NCI-H82 treated with DMSO at 0.1 percent for 48 hours (cell line): ENCODE results near the gene CLRN1.

ENCODE experiments used
- DNase-seq: peaks from one replicate; lab custom pipeline; 2025; ENCODE audit not compliant: unreplicated experiment; lab: John Stamatoyannopoulos, UW

Gene CLRN1

GRCh38 chr3:150978566-150979148 lies 6.1 kb upstream of the CLRN1 start:
- no peak for DNase-seq

GRCh38 chr3:150975992-150976368 lies 3.5 kb upstream of the CLRN1 start:
- DNase-seq, result no peak

- no peak for DNase-seq
Observed at GRCh38 chr3:150975086-150975991, 2.8 kb upstream of the CLRN1 start.

GRCh38 chr3:150970665-150971324 lies 1.7 kb downstream of the CLRN1 start:
- DNase-seq, result no peak

- no peak for DNase-seq
Observed at GRCh38 chr3:150968341-150969035, 4.0 kb downstream of the CLRN1 start.

- no peak for DNase-seq
Observed at GRCh38 chr3:150965436-150965835, 7.1 kb downstream of the CLRN1 start.

GRCh38 chr3:150961949-150962348 lies 10.6 kb downstream of the CLRN1 start:
- no peak for DNase-seq

GRCh38 chr3:150960708-150961684 lies 11.5 kb downstream of the CLRN1 start:
- no peak for DNase-seq

GRCh38 chr3:150958683-150959082 lies 13.8 kb downstream of the CLRN1 start:
- no peak for DNase-seq

GRCh38 chr3:150956376-150956775 lies 16.2 kb downstream of the CLRN1 start:
- DNase-seq, result no peak

GRCh38 chr3:150951923-150952322 lies 20.6 kb downstream of the CLRN1 start:
- DNase-seq, result no peak

GRCh38 chr3:150945226-150946032 lies 27.1 kb downstream of the CLRN1 start:
- no peak for DNase-seq

- DNase-seq, result no peak
Observed at GRCh38 chr3:150942221-150942620, 30.3 kb downstream of the CLRN1 start.

- no peak for DNase-seq
Observed at GRCh38 chr3:150936693-150937092, 35.8 kb downstream of the CLRN1 start.

- DNase-seq, result no peak
Observed at GRCh38 chr3:150933473-150933995, 39.0 kb downstream of the CLRN1 start.

- DNase-seq, result no peak
Observed at GRCh38 chr3:150931745-150932144, 40.8 kb downstream of the CLRN1 start.

- DNase-seq, result no peak
Observed at GRCh38 chr3:150930839-150931238, 41.7 kb downstream of the CLRN1 start.

GRCh38 chr3:150928234-150928633 lies 44.3 kb downstream of the CLRN1 start:
- DNase-seq, result no peak

- no peak for DNase-seq
Observed at GRCh38 chr3:150926328-150926727, 46.2 kb downstream of the CLRN1 start.
